HG03521 (cell line): Measurements from ENCODE around the gene BOK.

Experiments used
- ATAC-seq: cut with Tn5 transposase; IDR thresholded peaks from one replicate; pipeline ENCODE4 v1.9.1; 2021; ENCODE audit warnings: mild to moderate bottlenecking, moderate library complexity; ENCODE audit not compliant: unreplicated experiment

Gene BOK

DNA sequence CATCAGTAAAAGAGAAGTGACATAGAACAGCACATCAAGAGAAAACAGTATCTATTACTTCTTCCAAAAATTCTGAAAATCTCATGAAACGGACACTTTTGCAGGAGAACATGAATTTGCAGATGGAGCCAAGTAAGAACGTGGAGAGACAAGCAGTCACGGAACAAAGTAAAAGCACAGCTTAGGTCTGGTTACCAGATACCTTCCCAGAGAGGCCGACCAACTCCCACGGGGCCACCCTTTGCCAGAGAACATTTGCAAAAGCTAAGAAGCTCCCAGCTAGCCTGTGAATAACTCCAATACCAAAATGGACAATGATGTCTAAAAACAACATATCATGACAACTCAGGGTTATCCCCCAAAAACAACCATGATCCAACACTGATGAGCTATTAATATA lies 39.5 kb downstream of the BOK start:
- no peak for ATAC-seq

DNA sequence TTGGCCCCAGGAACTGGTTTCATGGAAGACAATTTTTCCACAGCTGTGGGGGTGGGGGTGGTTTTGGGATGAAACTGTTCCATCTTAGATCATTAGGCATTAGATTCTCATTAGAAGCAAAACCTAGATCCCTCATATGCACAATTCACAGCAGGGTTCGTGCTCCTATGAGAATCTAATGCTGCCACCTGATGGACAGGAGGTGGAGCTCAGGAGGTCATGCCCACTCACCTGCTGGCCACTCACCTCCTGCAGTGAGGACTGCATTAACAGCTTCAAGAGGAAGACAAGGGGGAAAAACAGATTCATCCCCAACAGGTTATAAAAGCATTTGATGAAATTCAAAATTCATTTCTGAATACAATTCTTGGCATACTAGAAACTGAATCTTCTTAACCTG lies 39.9 kb downstream of the BOK start:
- no peak for ATAC-seq

DNA sequence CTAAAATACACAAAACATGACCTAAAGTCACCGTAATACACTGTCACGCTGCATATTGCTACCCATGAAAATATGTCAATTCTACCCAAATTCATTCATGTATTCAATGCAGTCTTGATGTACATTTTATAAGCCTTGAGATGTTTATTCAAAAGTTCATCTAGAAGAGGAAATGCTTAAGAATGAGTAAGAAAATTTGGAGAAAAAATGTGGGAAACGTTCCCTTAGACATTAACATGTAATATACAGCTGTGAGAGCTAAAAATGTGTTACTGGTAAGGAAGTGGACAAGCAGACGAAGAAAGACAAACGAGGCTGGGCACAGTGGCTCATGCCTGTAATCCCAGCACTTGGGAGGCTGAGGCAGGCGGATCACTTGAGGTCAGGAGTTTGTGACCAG lies 41.1 kb downstream of the BOK start:
- ATAC-seq: no peak

DNA sequence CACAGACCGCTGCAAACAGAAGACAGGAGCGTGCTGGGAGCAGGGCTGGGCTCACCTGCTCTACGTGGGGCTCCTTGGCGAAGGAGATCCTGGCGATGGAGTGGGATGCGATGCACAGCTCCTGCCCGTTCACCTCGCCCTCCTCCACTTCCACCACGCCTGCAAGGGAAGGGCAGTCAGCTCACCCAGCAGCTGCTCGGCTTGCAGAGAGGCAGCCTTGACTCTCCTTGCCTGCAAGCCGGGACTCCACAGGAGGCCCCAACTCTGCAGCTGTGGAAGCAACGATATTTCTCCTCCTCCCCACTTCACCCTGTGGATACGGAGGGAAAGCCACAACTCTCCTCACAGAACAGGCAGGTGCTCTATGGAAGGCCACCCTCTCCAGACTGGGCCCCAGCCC lies 43.3 kb downstream of the BOK start:
- ATAC-seq: no peak

DNA sequence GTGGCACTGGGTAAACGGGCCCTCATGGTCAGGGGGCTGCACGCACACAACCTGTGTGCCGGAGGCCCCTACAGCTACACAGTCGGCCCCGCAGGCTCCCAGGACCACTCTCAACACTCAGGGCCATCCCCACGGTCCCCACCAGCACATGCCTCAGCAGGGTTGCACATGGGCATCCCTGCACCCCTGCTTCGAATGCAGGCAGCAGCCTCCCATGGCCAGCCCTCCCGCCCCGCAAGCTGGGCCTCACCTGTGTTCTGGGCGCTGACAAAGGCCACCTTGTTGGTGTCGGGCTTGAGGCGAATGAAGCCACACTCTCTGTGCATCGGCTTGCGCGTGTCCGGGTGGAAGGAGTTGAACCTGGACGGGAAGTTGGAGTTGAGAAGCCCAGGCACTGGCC lies 44.2 kb downstream of the BOK start:
- ATAC-seq: no peak

DNA sequence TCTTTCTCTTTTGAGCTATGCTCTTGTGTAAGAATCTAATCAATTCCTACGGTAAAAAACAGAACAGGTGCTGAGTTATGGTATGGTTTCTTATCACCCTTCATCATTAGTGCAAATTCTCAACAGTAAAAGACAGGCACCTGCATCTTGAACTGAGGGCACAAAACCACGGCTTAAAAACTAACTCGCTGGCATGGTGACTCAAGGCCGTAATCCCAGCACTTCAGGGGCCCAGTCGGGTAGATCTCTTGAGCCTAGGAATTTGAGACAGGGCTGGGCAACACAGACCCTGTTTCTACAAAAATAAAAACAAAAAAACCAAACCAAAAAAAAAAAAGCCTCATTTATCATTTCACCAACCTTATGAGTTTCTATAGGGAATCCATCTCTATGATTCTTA lies 45.1 kb downstream of the BOK start:
- ATAC-seq: no peak

DNA sequence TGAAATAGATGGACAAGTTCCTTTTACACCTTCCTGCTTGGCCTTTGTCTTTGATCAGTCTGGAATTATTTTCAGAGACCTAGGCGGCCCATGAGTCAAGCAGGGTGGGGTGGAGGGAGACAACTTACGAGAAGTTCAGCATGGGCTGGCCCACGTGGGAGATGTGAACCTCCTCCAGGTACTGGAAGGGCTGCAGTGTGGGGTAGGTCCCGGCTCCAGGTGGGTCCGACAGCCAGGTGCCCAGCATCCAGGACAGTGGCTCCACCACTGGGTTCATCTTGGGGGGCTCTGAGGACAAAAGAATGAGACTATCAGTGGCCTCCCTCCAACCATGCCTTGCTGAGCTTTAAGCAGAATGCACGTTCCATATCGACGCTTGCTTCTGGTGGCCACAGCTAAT lies 47.6 kb downstream of the BOK start:
- no peak for ATAC-seq

DNA sequence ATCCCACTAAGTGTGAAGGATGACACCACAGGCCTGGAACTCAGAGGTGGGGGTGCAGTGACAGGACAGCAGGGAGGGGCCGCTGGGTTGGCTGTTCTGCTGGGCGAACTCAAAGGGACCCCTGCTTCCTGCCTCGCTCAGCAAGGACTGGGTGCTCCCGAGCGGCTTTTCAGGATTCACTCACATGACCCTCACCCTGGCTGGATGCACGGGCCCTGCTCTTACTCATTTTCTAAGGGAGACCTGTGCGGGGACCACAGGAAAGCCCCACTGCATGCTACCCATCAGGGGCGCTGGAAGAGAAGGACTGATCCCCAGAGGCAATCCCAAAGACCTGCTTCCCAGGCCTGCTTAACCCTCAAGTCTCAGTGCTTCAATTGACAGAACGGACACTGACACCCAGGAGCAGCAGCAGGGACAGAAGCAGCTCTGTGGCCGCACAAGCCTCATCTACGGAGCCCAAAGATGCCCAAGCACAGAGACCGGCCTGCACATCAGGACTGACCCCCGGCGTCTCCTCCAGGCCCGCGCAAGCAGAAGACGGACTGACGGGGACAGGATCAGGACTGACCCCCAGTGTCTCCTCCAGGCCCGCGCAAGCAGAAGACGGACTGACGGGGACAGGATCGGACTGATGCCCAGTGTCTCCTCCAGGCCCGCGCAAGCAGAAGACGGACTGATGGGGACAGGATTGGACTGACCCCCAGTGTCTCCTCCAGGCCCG lies 48.8 kb downstream of the BOK start:
- no peak for ATAC-seq

DNA sequence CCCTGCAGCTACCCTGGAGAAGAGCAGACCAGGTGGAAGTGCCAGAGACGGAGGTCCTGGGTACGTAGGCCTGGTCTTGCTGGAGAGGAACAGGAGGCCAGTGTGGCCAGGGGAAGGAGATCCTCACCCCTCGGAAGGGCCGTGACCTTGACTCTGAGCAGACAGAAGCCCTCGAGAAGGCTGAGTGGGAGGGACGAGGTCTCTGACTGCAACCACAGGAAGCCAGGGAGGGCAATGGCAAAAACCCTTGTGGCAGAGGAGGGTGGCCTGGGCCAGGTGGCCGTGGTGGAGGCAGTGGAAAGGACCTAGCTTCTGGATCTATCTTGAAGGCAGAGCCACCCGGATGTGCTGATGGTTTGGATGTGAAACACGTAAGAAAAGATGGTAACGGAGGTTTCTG lies 50.3 kb downstream of the BOK start:
- ATAC-seq: no peak

DNA sequence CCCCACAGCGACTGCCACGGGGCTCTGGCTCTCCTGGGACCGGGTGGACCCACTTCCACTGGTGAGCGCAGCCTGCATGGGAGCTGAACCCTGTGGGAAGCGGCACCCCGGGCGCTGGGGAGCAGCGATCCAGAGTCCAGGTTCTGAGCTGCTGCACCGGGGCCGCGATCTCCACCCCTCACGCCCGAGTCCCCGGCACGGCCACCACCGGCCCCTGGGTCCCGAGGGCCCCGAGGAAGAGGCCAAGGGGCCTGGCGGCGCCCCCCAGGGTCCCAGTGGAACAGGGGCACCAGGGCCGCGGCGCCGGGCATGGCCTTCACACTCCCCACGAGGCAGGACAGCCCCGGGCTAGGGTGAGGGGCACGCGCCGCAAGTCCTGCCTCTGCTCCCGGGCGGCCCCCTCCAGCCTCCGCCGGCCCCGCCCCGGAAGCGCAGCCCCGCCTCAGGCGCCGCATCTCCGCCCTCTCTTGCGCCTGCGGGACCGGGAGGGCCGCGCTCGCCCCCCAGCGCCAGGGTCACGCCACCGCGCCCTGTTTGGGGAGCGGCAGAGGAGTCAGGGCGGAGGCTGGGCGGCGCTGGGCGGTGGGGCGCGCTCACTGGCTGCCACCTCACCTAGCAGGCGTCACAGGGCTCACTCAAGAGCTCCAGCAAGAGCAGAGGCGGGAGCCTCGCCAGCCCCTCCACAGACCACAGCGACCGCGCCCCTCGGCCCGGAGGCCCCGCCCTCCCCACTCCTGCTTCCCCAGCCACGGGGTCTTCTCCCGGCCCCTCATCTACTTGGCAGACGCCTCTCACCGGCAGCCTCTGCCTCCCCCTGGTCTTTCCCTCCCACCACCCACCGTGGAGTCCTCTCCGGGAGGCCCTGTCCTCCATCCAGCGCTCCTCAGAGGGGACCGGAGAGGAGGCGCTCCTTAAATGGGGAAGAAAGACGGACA lies 51.6 kb downstream of the BOK start:
- ATAC-seq: peak; percentile 91

DNA sequence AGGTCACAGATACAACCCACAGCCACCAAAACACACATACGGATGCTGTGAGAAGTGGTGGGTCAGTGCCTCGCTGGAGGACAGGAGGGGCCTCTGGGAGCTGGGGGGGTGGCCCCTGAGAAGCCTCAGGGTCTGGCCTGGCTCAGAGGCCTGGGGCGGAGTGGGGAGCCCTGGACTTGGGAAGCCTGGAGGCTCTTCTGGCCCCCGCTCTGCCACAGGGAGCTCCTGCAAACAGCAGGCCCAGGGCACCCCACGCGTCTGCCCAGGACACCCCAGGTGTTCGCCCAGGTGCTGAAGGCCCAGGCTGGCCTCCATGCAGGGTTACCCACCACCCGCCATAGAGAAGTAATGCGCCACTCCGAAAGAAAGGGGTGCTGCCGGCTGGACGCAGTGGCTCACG lies 52.5 kb downstream of the BOK start:
- ATAC-seq: no peak

DNA sequence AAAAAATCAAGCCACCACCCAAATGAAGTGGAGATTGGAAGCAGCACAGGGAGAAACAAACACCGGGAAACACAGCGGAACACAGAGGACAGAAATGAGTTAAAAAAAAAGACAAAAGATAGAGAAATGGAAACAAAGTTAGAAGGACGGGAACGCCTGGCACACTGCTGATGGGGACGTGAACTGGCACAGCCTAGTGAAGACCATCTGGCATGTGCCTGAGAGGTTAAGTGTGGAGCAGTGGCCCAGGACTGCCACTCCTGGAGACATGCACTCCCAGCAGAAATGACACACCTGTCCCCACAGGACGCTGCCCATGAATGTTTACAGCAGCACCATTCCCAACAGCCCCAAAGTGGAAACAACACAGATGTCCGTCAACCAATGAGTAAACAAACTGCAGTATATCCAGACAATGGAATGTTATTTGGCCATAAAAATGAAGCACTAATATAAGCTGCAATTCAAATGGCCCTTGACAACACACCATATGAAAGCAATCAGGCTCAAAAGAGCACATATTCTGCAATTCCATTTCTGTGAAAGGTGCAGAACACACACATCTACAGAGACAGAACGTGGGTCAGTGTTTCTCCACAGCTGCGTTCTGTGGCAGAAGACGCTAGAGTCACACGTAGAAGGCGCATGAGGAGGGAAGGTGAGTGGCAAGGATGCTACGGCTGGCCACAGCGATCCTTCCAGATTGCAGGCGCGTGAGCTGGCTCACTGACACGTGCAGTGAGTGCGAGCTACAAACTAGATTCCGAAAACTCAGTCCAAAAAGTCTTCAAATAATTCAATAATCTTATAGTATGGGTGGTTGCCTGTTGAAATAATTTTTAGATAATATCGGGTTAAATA lies 53.8 kb downstream of the BOK start:
- no peak for ATAC-seq

DNA sequence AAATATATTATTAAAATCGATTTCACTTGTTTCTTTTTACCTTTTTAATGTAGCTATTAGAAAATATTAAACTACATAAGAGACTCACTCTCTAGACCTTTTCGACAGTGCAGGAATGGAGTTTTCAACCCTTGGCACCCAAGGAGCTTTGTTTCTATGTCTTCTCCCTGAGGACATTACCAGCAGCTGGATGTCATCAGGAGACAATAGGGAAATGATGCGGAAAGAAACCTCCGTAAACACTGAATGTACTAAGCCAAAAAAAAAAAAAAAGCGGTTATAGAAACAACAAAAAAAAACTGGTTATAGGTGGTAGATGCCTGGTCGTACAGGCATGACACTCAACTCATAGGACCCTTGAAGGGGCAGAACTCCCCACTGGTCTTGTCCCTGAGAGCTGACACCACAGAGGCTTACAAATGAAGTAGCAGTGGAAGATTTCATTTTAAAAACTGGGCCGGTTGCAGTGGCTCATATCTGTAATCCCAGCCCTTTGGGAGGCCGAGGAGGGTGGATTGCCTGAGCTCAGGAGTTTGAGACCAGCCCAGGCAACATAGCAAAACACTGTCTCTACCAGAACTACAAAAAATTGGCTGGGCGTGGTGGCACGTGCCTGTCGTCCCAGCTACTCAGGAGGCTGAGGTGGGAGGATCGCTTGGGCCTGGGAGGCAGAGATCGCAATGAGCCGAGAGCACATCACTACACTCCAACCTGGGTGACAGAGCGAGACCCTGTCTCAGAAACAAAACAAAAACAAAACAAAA lies 54.7 kb downstream of the BOK start:
- ATAC-seq: no peak

DNA sequence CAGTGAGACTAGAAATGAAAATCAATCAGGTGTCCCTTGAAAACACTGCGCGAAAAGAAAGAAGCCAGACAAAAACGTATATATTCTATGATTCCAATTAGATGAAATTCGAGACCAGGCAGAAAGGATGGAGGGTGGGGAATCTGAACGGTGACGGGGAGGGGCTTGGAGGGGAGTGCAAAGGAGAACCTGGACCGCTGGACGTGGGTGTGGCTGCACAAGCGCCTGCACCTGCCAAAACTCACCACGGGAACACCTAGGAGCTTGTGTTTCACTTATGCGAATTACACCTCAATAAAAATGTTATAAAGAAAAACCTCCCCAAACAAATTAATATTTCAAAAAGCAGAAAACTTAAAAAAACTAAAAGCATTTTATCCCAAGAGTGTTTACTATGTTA lies 56.5 kb downstream of the BOK start:
- no peak for ATAC-seq

DNA sequence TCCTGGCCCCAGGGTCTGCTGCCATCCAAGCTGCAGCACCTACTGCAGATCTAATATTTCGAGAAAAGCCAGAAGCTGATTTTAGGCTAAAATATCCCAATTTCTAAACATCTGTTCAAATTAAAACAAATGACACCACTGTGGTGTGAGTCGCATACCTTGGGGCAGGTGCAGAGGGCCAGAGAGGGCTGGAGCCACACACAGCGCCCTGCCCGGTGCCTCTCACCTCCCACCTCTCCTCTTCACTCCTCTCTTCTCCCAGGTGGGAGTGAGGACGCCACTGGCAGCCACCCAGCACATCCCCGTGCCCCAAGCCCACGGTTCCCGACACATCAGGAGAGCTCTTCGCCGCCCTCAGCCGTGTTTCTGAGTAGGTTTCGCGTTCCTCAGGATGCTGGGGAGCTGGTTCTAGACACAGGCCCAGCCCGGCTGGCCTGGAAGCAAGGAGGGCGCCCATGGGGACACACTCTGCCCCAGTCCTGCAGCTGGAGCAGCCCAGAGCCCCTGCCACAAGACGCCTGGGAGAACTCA lies 57.0 kb downstream of the BOK start:
- no peak for ATAC-seq

DNA sequence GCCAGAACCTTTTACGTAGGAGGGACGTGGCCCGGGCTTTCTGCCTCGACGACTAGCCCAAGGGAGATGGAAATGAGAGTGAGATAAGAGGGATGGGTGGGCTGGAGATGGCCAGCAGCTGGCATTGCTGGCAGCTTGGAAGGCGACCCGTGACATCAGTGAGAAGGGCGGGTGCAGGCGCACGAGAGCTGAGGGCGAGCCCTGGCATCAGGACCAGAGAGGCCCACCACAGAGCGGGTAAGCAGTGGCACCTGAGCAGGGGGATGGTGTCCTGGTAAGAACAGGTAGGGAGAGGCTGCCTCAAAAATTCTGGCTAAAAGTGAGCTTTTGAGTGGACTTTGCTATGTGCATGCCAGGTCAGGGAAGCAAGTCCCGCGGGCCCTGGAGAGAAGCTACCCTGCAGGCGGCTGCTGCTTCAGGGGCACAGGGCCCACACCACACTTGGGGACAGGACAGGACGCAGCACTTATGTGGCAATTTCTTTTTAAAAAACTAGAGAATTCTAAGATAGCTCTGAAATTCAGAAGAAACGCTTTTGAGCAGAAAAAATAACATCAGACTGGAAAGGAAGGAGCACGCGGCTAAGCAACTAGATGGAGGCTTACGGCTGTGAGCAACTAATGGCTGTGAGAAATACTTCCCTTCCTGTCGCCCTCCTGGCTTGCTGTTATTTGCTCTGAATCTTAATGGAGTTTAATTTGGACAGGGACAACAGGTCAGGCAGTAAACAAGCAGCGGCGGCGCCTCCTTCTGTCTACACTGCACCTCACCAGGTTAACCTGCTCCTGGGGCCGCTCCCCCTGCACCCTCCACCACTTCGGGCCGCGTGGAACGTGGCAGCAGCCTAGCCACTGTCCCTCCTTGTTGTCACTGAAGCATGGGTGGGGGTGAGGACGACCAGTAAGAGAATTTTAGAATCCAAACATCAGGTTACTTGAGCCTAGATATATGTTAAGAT lies 57.9 kb downstream of the BOK start:
- no peak for ATAC-seq

DNA sequence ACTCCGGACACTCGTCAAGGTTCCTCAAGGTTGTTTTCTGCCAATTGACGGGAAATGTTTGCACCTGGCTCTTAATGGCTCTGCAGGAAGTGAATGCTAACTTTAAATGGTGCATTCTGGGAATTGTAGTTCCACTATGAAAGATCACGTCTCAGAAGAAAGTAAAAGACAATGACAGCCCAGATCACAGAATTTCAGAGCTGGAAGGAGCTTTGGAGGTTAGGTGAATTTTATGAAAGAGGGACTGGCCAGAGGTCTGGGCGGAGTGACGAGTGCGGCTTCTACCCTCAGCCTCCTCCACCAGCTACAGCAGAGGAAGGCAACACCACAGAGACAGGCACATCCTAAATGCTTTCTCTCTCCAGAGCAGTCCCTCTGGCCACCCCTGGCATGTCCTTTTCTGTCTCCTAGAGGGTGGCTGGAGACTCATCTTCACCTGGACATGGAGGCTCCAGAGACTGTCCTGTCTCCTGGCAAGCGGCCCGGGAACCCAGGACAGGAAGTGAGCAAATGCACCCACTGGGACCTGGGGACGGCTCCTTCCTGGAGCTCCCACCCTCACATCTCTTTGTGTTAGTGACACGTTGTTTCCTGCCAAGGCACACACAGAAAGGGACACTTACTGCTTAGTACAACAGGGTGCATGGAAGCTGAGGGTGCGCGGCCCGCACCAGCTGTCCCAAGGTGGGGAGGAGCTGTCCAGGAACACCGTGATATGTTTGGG lies 59.0 kb downstream of the BOK start:
- peak; percentile 63 for ATAC-seq

DNA sequence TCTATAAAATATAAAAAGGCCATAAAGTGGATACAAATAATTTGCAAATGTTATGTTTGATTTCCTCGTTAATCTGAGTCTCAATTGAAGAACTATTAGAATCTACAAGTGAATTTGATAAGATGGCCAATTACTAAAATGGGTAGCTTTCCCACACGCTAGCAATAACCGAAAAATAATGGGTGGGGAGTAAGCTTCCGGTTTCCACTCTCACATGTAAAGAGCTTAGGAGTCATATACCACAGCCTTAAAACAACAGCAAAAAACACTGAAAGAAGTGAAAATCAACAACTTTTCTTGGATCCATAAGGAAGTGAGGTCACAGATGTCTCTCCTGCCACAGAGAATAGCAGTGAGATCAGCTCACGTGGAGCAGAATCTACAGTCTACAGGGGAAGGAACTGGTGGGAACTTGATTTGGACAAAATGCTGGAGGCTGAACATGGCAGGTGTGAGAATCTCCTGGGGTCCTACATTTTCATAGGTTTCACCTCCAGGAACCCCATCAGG lies 59.8 kb downstream of the BOK start:
- ATAC-seq: no peak
